ENCODE data around the gene CNTF.

GRCh38 chr11:58652726-58653280, 30.3 kb downstream of the CNTF start:
- TF ChIP-seq EZH2 (IDR thresholded peaks at IDR 0.05) (no peak), CTCF (IDR thresholded peaks at IDR 0.05) (no peak), EZH2phosphoT487 (IDR thresholded peaks at IDR 0.05) (no peak)
